ENCODE results near the gene RRP8. TPM values are rescaled to one million over a fixed set of nuclear protein-coding genes. Genes with fewer than 3 reads are reported as not detected.

Gene RRP8
- total and polyA plus RNA-seq, 2 of the 8 experiments (the other 6 are each of a cell fraction or from before 2014, with no cell fraction given): 4.2 to 14.9 TPM

DNA sequence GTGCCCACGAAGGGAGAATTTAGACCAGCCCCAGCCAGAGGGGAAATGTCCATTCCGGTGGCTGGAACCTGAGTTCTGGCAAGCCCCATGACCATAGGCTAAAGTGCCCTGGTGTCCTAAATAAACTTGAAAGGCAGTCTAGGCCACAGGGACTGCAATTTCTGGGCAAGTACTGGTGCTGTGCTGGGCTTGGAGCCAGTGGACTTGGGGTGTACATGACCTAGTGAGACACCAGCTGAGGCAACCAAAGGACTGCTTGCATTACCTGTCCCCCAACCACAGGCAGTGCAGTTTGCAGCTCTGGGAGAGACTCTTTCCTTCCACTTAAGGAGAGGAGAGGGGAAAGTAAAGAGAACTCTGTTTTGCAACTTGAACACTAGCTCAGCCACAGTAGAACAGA, 23.7 kb downstream of the RRP8 start:
- H2BK12ac ChIP-seq (ENCODE audit: low read depth, low read length): no peak overlapping the region
- no peak overlapping the region for H2AK5ac ChIP-seq (ENCODE audit: low read depth, low read length)
- no peak overlapping the region for H4K8ac ChIP-seq (ENCODE audit: extremely low read depth, insufficient read depth, low read length)
- H2AFZ ChIP-seq (ENCODE audit: low read length): no peak overlapping the region
- no peaks in the 10 kb centered on the region for H3K79me2 ChIP-seq (ENCODE audit: control insufficient read depth in 1 of 2, insufficient read depth in 2 of 2, low read length in 2 of 2)
- H3K9ac ChIP-seq (replicated peaks in 1 of 4; ENCODE audit: extremely low read depth in 1 of 4, low read depth in 3 of 4, low read length in 3 of 4): no peak overlapping the region
- H3K4ac ChIP-seq (replicated peaks; ENCODE audit: insufficient read length, low read depth, low read length): no peak overlapping the region
- no peak overlapping the region for H3K23ac ChIP-seq (ENCODE audit: insufficient read length)
- no peak overlapping the region for H2BK20ac ChIP-seq (ENCODE audit: low read length)
- H3K4me1 ChIP-seq (replicated peaks in 1 of 4; ENCODE audit: control insufficient read depth in 3 of 4, insufficient read depth in 4 of 4, low read length in 3 of 4): no peaks in the 10 kb centered on the region
- H3K9me3 ChIP-seq (ENCODE audit: insufficient read depth in 2 of 2, low read depth in 1 of 2, low read length in 1 of 2): peaks cover 0 to 4% of the 10 kb centered on the region in 2 experiments; a peak in 1 of 4 replicates
- no peaks in the 10 kb centered on the region for H4K20me1 ChIP-seq (replicated peaks in 1 of 2; ENCODE audit: control insufficient read depth in 1 of 2, insufficient read depth in 2 of 2, low read length in 2 of 2)
- no peaks in the 10 kb centered on the region for H3K36me3 ChIP-seq (ENCODE audit: control insufficient read depth in 2 of 4, insufficient read depth in 4 of 4, low read length in 3 of 4)
- H4K5ac ChIP-seq (ENCODE audit: insufficient read length, low read depth, low read length): no peak overlapping the region
- H2BK120ac ChIP-seq (replicated peaks; ENCODE audit: low read depth, low read length): no peak overlapping the region
- H3K18ac ChIP-seq (ENCODE audit: extremely low read depth, low read length): no peak overlapping the region
- H3K27ac ChIP-seq (ENCODE audit: low read depth, low read length): no peak overlapping the region
- no peaks in the 10 kb centered on the region for H3K79me1 ChIP-seq (ENCODE audit: low read depth, low read length)
- DNase-seq (ENCODE audit: low read depth in 1 of 2, low spot score in 2 of 2): peak in 1 of 2 experiments; percentile 26
- POLR2A ChIA-PET (ENCODE audit: partially characterized antibody): interaction anchor here (1.8 kb wide), 1 partner anchor 103 kb away, joined by 5 read pairs; the partner anchor contains the start of gene MRPL17
- CTCF ChIA-PET (ENCODE audit: partially characterized antibody): interaction anchor here (0.8 to 4.9 kb wide), 8 partner anchors 10 to 125 kb away, joined by 3 to 32 read pairs (median 4); partner anchors contain the start of gene MRPL17
- H3K23me2 ChIP-seq (ENCODE audit: low read depth, low read length): no peaks in the 10 kb centered on the region
- H2BK15ac ChIP-seq (ENCODE audit: low read length): no peak overlapping the region
- H3K4me2 ChIP-seq (ENCODE audit: insufficient read depth in 1 of 2, low read depth in 2 of 2, low read length in 2 of 2): no peak overlapping the region
- no peaks in the 10 kb centered on the region for H3K27me3 ChIP-seq (replicated peaks in 1 of 4; ENCODE audit: control insufficient read depth in 3 of 4, extremely low read depth in 1 of 4, insufficient read depth in 3 of 4, low read length in 3 of 4)
- no peak overlapping the region for H3K14ac ChIP-seq (ENCODE audit: insufficient read length)
- H4K91ac ChIP-seq (replicated peaks; ENCODE audit: insufficient read length, low read length): no peak overlapping the region
- no peak overlapping the region for H2BK5ac ChIP-seq (ENCODE audit: low read depth, low read length)
- 86% methylated on average over 2 of the region's 2 CpGs; no CpG with 5 or more reads in 1 of the 2 experiments for whole genome bisulfite sequencing, 2 experiments (ENCODE audit: extremely low coverage in 1 of 2, insufficient coverage in 1 of 2, insufficient read length in 1 of 2, insufficient replicate concordance in 2 of 2, low coverage in 1 of 2, low lambda C conversion rate in 2 of 2, missing lambda C conversion rate in 1 of 2)
- H3K56ac ChIP-seq (replicated peaks; ENCODE audit: insufficient read length, low read depth, low read length): no peak overlapping the region
- H3K4me3 ChIP-seq (ENCODE audit: extremely low read depth in 1 of 4, insufficient read depth in 2 of 4, low read depth in 3 of 4, low read length in 4 of 4): no peak overlapping the region
- FAIRE-seq: no peak
- no peak for TF ChIP-seq RXRA (IDR thresholded peaks at IDR 0.05; ENCODE audit: insufficient read depth, low read depth, low read length)
- TF ChIP-seq SIN3A (conservative IDR thresholded peaks at IDR 0.05 in 1 of 2, IDR thresholded peaks at IDR 0.05 in 1 of 2; ENCODE audit: low read depth in 1 of 2, low read length in 2 of 2): no peak
- TF ChIP-seq, protein P1, sequence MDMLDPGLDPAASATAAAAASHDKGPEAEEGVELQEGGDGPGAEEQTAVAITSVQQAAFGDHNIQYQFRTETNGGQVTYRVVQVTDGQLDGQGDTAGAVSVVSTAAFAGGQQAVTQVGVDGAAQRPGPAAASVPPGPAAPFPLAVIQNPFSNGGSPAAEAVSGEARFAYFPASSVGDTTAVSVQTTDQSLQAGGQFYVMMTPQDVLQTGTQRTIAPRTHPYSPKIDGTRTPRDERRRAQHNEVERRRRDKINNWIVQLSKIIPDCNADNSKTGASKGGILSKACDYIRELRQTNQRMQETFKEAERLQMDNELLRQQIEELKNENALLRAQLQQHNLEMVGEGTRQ (IDR thresholded peaks at IDR 0.05; ENCODE audit: low read length): no peak
- TF ChIP-seq KDM4A (IDR thresholded peaks at IDR 0.05; ENCODE audit: low read depth, low read length, severe bottlenecking): no peak
- no peak for TF ChIP-seq NRF1 (IDR thresholded peaks at IDR 0.05; ENCODE audit: low read depth, low read length)
- no peak for TF ChIP-seq CEBPB (IDR thresholded peaks at IDR 0.05; ENCODE audit: low read depth, low read length)
- no peak for TF ChIP-seq RNF2 (IDR thresholded peaks at IDR 0.05; ENCODE audit: borderline replicate concordance, low read depth, low read length, missing control alignments, poor library complexity, severe bottlenecking)
- TF ChIP-seq, protein P2, sequence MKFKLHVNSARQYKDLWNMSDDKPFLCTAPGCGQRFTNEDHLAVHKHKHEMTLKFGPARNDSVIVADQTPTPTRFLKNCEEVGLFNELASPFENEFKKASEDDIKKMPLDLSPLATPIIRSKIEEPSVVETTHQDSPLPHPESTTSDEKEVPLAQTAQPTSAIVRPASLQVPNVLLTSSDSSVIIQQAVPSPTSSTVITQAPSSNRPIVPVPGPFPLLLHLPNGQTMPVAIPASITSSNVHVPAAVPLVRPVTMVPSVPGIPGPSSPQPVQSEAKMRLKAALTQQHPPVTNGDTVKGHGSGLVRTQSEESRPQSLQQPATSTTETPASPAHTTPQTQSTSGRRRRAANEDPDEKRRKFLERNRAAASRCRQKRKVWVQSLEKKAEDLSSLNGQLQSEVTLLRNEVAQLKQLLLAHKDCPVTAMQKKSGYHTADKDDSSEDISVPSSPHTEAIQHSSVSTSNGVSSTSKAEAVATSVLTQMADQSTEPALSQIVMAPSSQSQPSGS (IDR thresholded peaks at IDR 0.05; ENCODE audit: low read length): no peak
- no peak for TF ChIP-seq EZH2 (IDR thresholded peaks at IDR 0.05; ENCODE audit: low read depth, low read length, severe bottlenecking)
- no peak for TF ChIP-seq KDM1A (IDR thresholded peaks at IDR 0.05; ENCODE audit: borderline replicate concordance, low read length)
